HK-2 (cell line): ENCODE data around the gene LYPD8.
A peak's percentile ranks its signal among the peaks of the same experiment; 100 is the strongest.

Experiments used
- DNase-seq: peaks from one replicate; pipeline ENCODE4 v3.0.0-alpha.2; 2018; ENCODE audit not compliant: unreplicated experiment

The LYPD8 gene

DNA sequence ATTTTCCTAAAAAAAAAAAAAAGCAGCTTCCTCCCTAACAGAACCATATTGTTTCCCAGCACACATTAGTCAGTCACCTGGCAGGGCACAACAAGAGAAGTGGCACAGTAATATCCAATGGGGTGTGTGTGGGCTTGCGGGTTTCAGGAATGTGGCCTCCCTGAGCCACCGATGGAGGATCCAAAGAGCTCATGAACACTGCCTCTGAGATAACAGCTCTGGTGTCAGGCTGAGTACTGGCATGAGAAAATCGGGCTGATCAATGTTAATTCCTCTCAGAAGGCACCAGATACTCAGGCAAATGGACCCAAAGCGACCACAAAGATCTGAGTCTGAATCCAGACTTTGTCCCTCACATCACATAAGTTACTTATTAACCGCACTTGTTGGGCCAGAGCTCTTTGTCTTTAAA, 2.2 kb upstream of the LYPD8 start:
- peak; percentile 39 for DNase-seq

DNA sequence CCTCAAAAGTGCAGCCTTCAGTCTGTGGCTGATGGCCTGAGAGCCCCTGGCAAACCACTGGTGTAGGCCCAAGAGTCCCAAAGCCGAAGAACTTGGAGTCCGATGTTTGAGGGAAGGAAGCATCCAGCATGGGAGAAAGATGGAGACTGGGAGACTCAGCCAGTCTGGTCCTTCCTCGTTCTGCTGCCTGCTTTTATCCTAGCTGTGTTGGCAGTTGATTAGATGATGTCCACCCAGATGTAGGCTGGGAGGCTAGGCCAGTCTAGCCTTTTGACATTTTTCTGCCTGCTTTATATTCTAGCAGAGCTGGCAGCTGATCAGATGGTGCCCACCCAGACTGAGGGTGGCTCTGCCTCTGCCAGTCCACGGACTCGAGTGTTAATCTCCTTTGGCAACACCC, 1.1 kb upstream of the LYPD8 start:
- DNase-seq: no peak

DNA sequence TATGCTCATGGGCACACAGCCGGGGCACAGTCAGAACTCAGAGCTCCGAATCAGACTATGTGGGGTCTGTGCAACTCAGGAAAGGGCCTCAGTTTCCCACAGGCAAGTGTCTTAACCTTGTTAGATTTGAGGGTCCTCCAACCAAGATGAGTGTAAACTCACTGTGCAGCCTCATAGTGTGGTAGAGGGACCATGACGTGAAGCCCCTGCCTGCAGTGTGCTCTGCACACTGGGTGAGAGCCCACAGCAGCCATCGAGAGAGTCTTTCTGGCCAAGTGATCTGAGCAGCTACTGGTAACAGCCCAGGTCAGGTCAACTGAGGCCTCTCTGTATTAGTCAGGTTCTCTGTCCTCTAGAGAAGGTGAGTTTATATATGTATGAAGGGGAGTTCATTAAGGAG, 592 bp upstream of the LYPD8 start:
- no peak for DNase-seq

DNA sequence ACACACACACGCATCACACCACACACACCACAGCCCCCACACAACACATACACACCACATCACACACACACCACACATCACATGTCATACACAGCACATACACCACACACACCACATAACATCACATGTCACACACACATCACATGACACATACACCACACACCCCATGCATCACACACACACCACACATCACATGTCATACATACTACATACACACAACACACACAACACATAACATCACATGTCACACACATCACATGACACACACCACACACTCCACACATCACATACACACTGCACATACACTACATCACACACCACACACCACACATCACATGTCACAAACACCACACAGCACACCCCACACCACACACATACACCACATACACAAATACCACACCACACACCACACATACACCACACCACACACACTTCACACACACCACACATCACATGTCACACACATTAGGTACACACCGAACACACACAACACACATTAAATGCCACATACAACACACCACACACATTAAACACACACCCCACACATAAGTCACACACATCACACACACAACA, 1.8 kb downstream of the LYPD8 start:
- DNase-seq: no peak

DNA sequence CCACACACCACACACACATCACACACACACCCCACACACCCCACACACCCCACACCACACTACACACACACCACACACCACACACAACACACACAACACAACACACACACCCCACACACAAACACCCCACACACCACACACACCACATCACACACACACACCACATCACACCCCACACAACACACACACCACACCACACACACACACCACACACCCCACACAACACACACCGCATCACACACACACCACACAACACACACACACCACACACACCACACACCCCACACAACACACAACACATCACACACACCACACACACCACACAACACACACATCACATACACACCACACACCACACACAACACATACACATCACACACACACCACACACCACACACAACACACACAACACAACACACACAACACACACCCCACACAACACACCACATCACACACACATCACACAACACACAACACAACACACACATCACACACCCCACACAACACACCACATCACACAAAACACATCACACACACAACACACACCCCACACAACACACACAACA, 2.4 kb downstream of the LYPD8 start:
- DNase-seq: no peak

DNA sequence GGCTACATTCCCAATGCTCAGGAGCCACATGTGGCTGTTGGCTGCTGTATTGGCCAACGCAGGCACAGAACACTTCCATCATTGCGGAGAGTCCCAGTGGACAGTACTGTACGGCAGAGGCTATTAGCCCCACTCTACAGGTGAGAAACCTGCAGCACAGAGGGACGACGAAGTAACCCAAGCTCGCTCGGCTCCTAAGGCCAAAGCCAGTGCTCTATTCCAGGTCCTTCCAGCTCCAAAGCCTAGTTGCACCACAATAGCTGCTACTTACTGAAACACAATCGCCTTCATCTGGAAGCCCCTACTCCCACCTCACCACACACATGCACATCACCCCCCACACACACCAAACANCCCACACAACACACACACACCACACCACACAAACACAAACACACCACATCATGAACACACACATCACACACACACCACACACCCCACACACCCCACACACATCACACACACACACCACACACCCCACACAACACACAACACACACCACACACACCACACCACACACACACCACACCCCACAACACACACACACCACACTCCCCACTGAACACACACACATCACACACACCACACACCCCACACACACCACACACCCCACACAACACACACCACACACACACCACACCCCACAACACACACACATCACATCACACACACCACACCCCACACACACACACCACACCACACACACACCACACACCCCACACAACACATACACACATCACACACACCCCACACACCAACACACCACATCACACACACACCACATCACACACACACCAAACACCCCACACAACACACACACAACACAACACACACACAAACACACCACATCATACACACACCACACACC, 3.2 kb downstream of the LYPD8 start:
- DNase-seq: no peak

DNA sequence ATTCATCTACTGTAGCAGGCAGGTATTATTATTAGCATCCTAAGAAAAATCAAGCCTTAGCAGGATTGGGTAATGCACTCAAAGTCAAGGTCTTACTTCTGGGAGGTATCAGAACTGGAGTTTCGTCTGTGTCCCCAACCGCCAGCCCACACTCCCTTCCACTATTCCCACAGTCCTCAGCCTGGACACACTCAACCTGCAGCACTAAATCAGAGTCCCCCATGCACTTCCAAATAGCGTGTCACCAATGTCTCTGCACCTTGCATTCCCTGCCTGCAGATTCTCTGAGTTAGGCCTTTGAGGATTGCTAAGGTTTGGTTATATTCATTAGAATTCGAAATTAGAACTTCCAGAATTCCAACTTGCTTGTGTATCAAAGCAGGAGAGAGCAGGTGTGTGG, 3.9 kb downstream of the LYPD8 start:
- DNase-seq: no peak

DNA sequence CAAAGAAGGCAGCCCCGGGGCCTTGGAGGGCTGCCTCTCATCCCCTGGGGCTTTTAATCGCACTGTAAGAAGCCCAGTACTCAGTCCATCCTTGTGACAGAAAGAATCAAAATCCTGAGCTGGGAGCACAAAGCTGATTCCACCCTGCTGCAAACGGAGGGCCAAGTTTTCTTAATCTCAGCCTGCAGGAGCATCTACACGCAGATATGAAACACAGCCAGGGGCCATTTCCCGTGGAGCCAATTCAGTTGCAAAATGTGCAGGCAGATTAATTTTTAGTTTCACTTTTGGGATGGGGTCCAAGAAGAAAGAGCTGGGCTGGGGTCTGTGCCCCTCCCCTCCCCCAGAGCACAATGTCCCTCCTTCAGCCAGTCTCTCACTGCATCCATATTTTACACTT, 4.4 kb downstream of the LYPD8 start:
- no peak for DNase-seq

DNA sequence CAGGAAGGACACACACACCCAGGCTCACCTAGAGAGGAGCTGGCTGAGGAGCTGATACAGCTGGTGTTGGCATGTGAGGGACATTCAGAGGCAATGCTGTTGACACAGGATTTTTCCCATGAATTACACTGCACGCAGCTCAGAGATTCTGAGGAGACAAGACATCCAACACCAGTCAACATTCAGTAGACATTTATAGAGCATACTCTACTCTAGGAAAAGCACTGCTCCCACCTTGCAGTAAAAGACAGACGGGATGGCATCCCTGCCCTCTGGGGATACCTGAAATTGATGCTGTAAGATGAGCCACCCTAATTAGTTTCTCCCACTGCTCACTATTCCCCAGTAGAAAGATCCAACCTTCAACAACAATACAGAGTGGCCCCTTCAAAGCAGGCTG, 5.1 kb downstream of the LYPD8 start:
- DNase-seq: no peak

DNA sequence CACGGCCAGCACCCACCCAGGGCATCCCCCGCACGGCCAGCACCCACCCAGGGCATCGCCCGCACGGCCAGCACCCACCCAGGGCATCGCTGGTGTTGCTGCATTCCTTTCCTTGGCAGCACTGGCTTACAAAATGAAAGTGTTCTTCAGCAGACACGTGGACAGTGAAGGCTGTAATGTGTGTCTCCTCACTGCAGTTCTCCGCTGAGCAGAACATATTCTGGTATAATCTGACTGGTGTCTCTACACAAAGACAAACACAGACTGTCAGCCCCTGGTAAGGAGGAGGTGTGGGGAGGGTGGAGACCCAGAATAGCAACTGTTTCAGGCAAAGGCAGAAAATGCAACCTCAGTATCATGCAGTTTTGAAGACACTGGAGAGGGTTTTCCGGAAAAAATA, 7.3 kb downstream of the LYPD8 start:
- DNase-seq: no peak

DNA sequence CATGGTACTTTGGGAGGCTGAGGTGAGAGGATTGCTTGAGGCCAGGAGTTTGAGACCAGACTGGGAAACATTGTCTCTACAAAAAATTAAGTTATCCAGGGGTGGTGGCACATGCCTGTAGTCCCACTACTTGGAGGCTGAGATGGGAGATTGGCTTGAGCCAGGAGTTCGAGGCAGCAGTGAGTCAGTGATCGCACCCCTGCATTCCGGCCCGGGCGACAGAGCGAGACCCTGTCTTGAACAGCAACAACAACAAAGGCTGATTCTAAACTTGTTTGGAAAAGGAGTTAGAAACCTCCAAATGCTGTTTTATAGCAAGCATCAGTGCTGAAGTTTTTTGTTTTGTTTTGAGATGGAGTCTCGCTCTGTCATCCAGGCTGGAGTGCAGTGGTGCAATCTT, 14.7 kb downstream of the LYPD8 start:
- no peak for DNase-seq

DNA sequence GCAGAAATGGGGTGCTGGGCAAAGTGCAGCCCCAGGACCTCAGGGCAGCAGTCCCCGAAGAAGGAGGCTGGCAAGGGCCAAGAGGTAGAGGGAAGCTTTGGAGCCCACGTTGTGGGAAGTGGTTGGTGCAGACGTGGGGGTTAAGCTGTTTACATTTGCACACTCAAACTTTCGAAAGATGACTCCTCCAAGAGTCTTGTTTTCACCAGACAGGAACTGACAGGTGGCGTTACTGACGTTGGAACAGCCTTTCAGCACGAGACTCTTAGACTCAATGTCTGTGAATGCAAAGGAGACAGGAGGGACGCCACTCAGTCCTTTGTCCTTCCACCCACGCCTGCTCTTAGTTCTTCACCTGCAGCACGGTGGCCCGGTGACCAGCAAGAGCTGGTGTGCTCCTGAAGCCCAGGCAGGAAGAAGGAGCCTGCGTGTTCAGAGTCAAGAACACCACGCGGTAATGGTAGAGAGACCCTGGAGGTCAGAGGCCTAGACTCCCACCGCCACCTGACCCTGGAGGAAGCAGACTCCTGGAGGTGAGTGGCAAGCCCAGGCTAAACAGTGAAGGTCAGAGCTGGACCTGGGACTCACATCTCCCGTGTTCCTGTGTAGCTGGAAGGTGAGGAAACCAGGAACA, 15.9 kb downstream of the LYPD8 start:
- DNase-seq: no peak

DNA sequence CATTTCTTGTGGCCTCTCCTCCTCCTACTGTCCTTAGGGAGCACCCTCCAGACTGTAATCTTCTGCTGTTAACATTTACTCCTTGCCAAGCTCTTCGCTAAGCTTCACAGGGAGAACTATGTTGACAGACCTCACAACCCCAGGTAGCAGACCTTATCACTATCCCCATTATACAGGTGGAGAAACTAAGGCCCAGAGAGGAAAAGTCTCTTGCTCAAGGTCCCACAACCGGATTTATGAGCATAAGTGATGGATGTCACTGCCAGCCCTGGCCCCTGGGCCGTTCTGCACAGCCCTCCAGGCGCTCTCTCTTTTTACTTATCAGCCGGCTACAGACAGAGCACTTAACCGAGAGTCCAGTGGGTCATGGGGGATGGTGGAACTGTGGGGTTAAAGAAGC, 18.1 kb downstream of the LYPD8 start:
- DNase-seq: no peak

DNA sequence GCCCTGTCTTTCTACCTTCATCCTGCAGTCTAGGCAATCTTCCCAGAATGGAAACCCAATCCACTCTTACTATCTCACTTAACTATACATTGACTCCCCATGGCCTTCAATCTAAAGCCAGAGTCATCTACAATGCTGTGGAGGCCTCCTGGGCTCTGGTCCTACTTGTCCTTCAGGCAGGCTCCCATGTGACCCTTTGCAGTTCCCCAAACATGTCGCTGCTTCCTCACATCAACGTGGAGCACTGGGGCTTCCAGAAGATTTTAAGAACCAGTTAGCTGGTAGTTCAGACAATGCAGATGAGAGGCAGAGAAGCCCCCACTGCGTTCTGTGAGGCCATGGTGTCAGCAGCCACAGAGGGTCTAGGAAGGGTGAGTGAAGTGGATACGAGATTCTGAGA, 18.6 kb downstream of the LYPD8 start:
- no peak for DNase-seq

DNA sequence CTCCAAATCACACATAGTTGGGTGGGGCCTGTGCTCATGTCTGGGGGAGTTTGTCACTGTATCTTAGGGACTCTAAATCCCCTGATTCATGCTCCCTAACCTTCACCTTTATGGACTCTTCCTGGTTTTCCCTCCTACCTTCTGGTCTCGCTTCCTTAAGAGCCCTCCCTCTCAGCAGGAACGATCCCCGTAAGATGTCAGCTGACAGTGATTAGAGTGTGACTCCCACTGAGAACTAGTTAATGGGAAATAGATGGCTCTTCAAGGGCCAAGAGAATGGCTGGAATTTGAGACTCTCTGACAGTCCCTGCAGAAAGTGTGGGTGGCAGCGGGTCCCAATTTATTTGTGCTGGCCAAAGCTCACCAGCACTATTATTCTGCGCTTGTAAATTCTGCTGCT, 22.0 kb downstream of the LYPD8 start:
- DNase-seq: peak; percentile 22

DNA sequence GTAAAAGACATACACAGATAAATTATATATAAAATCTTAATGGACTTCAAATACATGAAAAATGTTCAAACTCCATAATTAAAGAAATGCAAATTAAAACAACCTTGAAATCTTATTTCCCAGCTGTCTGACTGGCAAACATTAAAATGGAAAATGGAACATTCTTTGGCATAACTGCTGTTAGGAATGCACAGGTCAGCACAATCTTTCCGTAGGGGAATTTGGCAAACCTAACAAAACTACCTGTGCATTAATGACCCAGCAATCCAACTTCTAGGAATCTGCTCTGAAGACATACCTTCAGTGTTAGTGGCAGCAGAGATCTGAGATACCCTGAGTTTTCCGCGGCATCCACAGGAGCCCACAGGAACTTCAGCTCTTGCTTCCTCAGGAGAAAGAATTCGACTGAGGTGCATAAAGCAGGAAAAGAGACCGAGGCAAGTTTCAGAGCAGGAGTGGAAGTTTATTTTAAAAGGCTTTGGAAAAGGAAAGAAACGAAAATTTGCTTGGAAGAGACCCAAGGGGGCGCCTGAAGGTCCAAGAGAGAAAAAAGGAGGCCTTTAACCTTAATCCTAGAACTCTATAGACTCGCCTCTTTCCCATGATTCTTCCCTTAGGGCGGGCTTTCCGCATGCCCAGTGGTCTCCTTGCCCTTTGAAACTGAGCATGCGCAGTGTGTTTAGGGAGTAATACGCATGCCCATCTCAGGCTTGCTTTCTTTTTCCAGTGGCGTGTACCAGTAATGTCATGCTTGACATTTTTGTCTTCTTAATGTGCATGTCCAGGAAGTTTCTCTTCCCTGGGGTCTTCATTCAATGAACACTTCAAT, 24.8 kb downstream of the LYPD8 start:
- no peak for DNase-seq

DNA sequence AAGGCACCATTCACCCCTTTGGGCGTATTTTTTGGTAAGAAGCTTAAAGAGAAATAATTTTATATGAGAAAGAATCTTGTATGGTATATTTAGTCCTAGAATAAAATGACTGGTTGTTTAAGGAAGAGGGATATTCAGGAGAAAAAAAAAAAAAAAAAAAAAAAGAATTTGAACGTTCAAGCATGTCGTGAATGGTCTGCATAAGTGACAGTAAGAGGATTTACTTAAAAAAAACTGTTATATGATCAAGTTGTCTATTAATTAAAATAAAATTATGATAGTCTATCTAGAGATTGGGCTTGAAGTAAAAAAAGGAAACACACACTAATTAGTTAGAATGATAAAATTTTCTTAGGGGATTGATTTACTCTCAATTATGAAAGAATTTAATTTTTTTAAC, 41.3 kb downstream of the LYPD8 start:
- DNase-seq: no peak

DNA sequence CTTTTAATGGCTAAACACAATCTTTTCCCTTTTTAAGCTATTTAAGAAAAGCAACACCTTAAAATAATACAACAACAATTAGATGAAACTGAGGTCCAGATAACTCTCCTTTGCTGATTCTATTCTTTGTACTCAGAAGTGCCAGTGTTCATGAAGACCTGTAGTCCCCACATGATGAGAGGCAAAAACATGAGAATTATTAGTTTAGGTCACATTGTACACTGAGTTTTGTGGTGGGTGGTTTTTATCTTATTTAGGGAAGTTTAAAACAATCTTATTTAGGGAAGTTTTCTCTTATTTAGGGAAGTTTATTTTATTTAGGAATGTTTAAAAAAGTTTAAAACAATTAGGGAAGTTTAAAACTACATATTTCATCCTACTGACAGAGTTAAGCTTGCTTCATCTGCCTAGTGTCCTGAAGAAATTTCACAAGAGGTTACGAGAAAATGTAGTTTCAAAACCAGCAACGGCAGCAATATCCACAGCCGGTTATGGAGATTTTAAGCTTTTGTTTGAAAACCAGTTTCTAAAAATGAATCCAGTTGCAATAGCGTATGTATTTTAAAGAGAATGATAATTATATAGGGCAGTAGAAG, 45.2 kb downstream of the LYPD8 start:
- DNase-seq: no peak

DNA sequence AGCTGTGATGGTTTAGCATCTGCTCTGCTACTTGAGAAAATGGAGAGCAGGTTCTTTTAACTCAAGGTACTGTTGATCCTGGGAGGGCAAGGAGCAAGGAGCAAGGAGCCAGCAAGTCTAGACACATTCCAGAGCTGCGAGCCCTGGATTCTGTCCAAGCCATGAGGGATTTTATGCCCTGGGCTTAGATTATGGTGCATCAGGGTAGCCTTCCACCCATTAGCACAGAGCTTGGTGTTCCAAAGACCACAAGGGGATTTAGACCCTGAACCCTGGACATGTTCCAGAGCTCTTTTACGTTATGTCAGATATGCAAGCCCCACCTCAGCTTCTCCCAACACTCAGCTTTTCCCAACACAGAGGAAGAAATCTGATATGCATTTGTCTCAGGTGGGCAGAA, 51.0 kb downstream of the LYPD8 start:
- DNase-seq: no peak

DNA sequence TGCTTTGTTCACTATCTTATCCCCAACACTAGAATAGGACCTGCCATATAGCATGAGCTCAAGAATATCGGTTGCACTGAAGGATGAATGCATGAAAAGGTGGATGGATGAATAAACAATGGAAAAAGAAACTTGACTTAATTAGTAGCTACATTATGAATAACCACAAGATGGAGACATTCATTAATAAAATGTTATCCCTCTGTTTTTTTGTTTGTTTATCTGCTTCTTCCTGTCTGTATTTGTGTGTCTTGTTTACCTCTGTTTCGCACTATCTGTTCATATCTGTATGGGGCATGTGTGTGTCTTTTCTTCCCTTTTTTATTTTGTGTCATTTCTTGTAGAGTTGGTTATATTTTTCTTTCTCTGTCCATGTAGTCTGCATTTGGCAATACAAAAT, 51.9 kb downstream of the LYPD8 start:
- no peak for DNase-seq

DNA sequence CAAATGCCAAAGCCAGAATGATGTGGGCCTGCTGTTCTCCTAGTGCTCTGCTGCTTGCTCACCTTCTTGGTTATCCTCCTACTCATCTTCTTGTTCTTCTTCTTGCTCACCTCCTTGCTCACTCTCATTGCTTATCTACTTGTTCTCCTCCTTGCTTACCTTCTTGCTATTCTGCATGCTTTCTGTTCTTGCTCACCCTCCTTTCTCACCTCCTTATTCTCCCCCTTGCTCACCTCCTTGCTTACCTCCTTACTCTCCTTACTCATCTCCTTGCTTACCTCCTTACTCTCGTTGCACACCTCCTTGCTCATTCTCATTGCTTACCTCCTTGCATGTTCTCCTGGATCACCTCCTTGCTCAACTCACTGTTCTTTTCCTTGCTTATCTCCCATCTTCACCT, 52.8 kb downstream of the LYPD8 start, which contains the start of gene OR14I1:
OR14I1 (minus strand) TSS at position 53 of the 400 bp plus-strand sequence.
- no peak for DNase-seq

DNA sequence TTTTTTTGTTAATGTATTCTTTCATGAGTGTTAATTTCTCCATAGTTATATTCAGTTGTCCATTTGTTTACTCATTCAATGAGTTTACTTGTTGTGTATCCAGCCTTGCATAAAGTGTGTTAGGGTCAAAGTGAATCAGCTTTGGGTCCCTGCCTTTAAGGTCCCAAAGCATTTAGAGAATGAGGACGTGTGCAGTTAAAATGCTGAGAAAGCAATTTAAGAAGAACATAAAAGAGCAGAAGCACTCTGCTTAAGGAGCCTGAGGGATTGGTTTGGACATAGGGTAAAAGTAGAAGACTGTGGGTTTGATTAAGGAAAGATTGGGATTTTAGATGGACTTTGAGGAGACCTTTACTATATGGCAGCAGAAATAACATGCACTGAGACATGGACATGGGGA, 56.5 kb downstream of the LYPD8 start:
- no peak for DNase-seq
